Cardiac fibroblast (primary cell): Measurements from ENCODE around the gene TNNI3.

ENCODE experiments used
- DNase-seq, 2 donors: peaks; one replicate each; pipeline versions ENCODE4 v3.0.0 to v3.0.0-alpha.2; 2010; ENCODE audit warnings: low read depth in 2 of 2
- H3K4me3 ChIP-seq, 2 donors: replicated peaks in 1 of 2; 1 replicate in 1 of 2; 2 replicates in 1 of 2; pipeline ENCODE4 v1.5.1; 2011; ENCODE audit warnings: low read depth in 2 of 2, low read length in 2 of 2, mild to moderate bottlenecking in 2 of 2, moderate library complexity in 1 of 2
- TF ChIP-seq, protein P1 (sequence below): IDR thresholded peaks from one replicate; pipeline ENCODE4 v1.5.1; 2011; ENCODE audit warnings: low read depth, mild to moderate bottlenecking, low read length, inconsistent platforms

The TNNI3 gene

DNA sequence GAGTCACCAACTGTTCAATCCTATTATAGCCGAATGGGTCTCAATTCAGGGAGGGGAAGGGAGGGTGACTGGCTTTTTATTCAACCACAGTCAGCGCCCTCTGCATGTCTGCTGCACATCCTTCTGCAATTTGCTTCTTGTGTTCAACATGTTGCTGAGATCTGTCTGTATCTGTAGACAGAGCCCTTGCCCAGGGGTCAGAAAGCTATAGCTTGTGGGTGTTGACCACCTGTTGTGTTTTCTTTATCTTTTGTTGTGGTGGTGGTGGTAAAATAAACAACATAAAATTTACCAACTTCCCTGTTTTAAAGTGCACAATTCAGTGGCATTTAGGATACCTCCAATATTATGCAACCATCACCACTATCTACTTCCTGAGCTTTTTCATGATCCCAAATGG is 52.3 kb downstream of the TNNI3 start:
- no peak for DNase-seq
- H3K4me3 ChIP-seq, result no peak overlapping the region
- TF ChIP-seq, protein P1, sequence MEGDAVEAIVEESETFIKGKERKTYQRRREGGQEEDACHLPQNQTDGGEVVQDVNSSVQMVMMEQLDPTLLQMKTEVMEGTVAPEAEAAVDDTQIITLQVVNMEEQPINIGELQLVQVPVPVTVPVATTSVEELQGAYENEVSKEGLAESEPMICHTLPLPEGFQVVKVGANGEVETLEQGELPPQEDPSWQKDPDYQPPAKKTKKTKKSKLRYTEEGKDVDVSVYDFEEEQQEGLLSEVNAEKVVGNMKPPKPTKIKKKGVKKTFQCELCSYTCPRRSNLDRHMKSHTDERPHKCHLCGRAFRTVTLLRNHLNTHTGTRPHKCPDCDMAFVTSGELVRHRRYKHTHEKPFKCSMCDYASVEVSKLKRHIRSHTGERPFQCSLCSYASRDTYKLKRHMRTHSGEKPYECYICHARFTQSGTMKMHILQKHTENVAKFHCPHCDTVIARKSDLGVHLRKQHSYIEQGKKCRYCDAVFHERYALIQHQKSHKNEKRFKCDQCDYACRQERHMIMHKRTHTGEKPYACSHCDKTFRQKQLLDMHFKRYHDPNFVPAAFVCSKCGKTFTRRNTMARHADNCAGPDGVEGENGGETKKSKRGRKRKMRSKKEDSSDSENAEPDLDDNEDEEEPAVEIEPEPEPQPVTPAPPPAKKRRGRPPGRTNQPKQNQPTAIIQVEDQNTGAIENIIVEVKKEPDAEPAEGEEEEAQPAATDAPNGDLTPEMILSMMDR, result no peak

DNA sequence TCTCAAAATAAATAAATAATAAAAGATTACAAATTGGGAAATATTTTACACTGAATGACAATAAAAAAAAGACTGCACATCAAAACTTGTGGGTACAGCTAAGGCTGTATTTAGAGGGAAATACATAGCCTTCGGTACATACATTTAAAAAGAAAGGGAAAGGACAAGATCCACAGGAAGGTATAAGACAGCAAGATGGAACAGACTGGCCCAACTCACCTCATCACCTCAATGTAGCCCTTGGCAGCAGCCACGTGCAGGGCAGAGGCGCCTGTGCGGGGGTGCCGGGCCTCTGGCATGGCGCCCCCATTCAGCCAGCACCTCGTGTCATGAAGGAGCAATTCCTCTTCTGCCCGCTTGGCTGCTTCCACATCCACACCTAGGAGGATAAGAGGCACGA is 54.3 kb downstream of the TNNI3 start:
- H3K4me3 ChIP-seq, result no peak overlapping the region
- TF ChIP-seq, protein P1, result no peak
- no peak for DNase-seq
